Heart left ventricle (tissue), 13 donors: ENCODE results near the gene ARRDC4.

ENCODE experiments used
- POLR2A ChIP-seq, 2 donors: fragments of 450-650 bp; IDR thresholded peaks; one replicate each; pipeline ENCODE4 v1.6.1; 2017; ENCODE audit warnings: antibody characterized with exemption in 2 of 2, mild to moderate bottlenecking in 2 of 2, moderate library complexity in 2 of 2
- TF ChIP-seq, protein P1 (sequence below), 12 donors: fragments of 200-600 bp; sonication (generic) in 4 of 12; IDR thresholded peaks; one replicate each; pipeline versions ENCODE4 v1.5.0 to v1.8.0; 2018 to 2022; ENCODE audit warnings: antibody characterized with exemption in 12 of 12, mild to moderate bottlenecking in 5 of 12
- donor health status: ischemic (EF 13 %, LVEDD 7.1; RV severe dilation, severe dysfunction).
- donor health status: DM: no; HTN: yes; CAD: no.
- donor health status: DM: no; HTN: no; CAD: no.
- donor health status: ischemic (EF 25% LVEDD 6.9; RV normal size, moderate dysfunction).
- donor health status: ischemic (EF 25% LVEDD 5.7; RV mildly dilated, moderate dysfunction).
- donor health status: ischemic (EF 35%, LVEDD 5.7; RV mildly dilated, moderate dysfunction).
- donor health status: nonischemic (EF 11% LVEDD 7.7; RV severe dilation, severe dysfunction).
- donor health status: DM: yes; HTN: yes; CAD: no.
- donor health status: PGD.
- donor health status: ischemic (EF 29% LVEDD 5.4; RV normal size, mild dysfunction).
- donor health status: nonischemic (EF 23%, LVEDD 6.1; RV moderate dilation, normal function).

DNA sequence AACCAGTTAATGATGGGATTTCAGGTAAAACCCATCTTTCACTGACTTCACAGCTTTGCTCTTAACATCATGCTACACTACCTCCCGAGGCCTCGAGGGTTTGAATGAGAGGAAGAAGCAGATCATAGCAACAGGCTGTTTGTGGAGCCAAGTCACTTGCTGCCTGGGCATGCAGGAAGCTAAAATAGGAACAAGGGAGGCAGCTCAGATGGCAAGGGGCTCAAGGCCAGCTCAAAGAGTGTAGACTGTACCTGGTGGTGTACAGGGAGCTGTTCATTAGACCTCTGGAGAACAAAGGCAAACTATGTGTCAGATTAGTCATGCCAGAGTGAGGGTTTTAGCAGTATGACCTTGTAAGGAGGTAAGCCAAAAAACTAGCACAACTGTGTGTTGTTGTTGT, 28.8 kb downstream of the ARRDC4 start:
- TF ChIP-seq, protein P1, sequence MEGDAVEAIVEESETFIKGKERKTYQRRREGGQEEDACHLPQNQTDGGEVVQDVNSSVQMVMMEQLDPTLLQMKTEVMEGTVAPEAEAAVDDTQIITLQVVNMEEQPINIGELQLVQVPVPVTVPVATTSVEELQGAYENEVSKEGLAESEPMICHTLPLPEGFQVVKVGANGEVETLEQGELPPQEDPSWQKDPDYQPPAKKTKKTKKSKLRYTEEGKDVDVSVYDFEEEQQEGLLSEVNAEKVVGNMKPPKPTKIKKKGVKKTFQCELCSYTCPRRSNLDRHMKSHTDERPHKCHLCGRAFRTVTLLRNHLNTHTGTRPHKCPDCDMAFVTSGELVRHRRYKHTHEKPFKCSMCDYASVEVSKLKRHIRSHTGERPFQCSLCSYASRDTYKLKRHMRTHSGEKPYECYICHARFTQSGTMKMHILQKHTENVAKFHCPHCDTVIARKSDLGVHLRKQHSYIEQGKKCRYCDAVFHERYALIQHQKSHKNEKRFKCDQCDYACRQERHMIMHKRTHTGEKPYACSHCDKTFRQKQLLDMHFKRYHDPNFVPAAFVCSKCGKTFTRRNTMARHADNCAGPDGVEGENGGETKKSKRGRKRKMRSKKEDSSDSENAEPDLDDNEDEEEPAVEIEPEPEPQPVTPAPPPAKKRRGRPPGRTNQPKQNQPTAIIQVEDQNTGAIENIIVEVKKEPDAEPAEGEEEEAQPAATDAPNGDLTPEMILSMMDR (IDR thresholded peaks at IDR 0.05): no peak
- no peak for TF ChIP-seq POLR2A (IDR thresholded peaks at IDR 0.05)
